HG02642 (cell line): ENCODE measurements around the gene PROC.
"Not testable (repeated sequence)": the region's sequence is repeated elsewhere in the genome, so short reads cannot be mapped to it uniquely, and the experiment has no call there.

ENCODE experiments used
- ATAC-seq: cut with Tn5 transposase; IDR thresholded peaks from one replicate; pipeline ENCODE4 v1.9.1; 2021; ENCODE audit warnings: mild to moderate bottlenecking; ENCODE audit not compliant: unreplicated experiment, poor library complexity

Gene PROC

DNA sequence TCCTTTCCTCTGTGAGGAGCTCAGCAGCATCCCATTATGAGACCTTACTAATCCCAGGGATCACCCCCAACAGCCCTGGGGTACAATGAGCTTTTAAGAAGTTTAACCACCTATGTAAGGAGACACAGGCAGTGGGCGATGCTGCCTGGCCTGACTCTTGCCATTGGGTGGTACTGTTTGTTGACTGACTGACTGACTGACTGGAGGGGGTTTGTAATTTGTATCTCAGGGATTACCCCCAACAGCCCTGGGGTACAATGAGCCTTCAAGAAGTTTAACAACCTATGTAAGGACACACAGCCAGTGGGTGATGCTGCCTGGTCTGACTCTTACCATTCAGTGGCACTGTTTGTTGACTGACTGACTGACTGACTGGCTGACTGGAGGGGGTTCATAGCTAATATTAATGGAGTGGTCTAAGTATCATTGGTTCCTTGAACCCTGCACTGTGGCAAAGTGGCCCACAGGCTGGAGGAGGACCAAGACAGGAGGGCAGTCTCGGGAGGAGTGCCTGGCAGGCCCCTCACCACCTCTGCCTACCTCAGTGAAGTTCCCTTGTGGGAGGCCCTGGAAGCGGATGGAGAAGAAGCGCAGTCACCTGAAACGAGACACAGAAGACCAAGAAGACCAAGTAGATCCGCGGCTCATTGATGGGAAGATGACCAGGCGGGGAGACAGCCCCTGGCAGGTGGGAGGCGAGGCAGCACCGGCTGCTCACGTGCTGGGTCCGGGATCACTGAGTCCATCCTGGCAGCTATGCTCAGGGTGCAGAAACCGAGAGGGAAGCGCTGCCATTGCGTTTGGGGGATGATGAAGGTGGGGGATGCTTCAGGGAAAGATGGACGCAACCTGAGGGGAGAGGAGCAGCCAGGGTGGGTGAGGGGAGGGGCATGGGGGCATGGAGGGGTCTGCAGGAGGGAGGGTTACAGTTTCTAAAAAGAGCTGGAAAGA lies 7.6 kb downstream of the PROC start:
- no peak for ATAC-seq

DNA sequence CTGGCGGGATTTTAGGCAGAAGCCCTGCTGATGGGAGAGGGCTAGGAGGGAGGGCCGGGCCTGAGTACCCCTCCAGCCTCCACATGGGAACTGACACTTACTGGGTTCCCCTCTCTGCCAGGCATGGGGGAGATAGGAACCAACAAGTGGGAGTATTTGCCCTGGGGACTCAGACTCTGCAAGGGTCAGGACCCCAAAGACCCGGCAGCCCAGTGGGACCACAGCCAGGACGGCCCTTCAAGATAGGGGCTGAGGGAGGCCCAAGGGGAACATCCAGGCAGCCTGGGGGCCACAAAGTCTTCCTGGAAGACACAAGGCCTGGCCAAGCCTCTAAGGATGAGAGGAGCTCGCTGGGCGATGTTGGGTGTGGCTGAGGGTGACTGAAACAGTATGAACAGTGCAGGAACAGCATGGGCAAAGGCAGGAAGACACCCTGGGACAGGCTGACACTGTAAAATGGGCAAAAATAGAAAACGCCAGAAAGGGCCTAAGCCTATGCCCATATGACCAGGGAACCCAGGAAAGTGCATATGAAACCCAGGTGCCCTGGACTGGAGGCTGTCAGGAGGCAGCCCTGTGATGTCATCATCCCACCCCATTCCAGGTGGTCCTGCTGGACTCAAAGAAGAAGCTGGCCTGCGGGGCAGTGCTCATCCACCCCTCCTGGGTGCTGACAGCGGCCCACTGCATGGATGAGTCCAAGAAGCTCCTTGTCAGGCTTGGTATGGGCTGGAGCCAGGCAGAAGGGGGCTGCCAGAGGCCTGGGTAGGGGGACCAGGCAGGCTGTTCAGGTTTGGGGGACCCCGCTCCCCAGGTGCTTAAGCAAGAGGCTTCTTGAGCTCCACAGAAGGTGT lies 8.5 kb downstream of the PROC start:
- ATAC-seq: no peak

- ATAC-seq: no peak
Measured at GRCh38 chr2:127427376-127428056, 9.3 kb downstream of the PROC start.

DNA sequence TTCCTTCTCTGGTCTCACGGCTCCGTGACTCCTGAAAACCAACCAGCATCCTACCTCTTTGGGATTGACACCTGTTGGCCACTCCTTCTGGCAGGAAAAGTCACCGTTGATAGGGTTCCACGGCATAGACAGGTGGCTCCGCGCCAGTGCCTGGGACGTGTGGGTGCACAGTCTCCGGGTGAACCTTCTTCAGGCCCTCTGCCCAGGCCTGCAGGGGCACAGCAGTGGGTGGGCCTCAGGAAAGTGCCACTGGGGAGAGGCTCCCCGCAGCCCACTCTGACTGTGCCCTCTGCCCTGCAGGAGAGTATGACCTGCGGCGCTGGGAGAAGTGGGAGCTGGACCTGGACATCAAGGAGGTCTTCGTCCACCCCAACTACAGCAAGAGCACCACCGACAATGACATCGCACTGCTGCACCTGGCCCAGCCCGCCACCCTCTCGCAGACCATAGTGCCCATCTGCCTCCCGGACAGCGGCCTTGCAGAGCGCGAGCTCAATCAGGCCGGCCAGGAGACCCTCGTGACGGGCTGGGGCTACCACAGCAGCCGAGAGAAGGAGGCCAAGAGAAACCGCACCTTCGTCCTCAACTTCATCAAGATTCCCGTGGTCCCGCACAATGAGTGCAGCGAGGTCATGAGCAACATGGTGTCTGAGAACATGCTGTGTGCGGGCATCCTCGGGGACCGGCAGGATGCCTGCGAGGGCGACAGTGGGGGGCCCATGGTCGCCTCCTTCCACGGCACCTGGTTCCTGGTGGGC lies 10.0 kb downstream of the PROC start:
- ATAC-seq: no peak

- ATAC-seq: no peak
Measured at GRCh38 chr2:127428815-127429109, 10.5 kb downstream of the PROC start.

GRCh38 chr2:127429291-127429690 lies 11.1 kb downstream of the PROC start:
- ATAC-seq: no peak

DNA sequence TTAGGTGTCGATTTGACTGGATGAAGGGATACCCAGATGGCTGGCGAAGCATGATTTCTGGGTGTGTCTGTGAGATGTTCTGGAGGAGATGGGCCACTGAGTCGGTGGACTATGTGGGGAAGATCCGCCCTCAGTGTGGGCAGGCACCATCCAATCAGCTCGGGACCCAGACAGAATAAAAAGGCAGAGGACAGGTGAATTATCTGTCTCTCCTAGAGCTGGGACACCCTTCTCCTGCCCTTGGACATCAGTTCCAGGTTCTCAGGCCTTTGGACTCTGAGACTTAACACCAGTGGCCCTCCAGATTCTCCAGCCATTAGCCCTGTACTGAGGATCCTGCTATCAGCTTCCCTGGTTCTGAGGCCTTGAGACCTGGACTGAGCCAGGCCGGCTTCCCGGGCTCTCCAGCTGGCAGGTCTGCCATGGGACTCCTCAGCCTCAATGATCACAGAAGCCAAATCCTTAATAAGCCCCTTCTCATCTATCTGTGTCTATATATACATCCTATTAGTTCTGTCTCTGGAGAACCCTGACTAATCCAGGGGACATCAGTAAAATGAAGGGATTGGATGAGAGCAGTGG lies 11.7 kb downstream of the PROC start:
- ATAC-seq: no peak

- no peak for ATAC-seq
Measured at GRCh38 chr2:127431408-127432023, 13.3 kb downstream of the PROC start.

DNA sequence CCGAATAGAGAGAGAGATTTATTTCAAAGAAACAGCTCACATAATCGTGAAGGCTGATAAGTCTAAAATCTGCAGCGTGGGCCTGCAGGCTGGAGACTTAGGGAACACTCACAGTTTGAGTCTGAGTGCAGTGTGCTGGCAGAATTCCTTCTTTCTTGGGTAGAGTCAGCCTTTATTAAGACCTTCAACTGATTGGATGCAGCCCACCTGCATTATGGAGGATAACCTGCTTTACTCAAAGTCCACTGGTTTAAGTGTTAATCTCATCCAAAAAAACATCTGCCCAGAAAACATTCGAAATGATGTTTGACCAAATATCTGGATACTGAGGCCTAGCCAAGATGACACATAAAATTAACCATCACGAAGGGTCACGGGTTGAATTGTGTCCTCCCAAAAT lies 16.3 kb downstream of the PROC start:
- no peak for ATAC-seq

GRCh38 chr2:127437056-127437455 lies 18.8 kb downstream of the PROC start:
- no peak for ATAC-seq

DNA sequence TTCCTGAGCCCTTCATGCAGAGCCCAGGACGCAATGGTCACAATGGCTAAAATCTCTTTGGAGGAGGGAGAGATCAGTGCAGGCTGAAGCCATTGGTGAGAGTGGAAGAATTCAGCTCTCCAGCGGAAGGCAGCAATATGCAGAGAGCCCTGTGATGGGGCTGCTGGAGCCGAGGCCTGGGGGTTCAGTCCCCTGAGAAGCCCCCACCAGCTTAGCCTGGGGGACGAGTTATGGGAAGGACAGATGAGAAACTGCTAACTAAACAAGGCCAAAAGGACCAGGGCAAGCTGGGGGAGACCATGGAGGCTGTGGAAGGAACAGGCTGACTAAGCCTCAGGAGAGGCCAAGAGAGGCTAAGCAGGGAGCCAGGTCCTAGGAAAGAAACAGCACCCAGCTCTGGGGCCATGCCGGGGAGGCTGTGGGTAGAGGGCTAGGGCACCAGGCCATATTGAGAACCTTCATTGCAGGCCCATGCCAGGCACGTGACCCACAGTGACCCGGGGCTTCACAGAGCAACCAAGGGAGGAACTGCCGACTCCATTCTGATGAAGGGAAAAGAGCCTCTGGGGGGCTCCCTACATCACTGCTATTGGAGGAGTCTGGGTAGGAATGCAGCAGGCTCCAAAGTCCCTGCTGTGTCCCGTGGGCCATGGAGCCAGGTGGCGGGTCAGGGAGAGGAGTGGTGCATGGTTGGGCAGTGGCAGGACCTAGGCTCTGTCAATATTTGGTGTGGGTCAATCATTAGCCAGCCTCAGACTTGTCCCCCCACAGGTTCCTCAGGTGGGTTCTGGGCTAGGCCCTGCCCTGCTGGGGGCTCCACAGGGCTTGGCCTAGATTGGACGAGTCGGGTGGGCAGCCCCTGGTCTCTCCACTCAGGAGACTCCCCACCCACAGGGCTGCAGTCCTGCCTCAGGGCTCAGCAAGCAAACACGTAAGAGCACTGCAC lies 19.8 kb downstream of the PROC start:
- no peak for ATAC-seq

DNA sequence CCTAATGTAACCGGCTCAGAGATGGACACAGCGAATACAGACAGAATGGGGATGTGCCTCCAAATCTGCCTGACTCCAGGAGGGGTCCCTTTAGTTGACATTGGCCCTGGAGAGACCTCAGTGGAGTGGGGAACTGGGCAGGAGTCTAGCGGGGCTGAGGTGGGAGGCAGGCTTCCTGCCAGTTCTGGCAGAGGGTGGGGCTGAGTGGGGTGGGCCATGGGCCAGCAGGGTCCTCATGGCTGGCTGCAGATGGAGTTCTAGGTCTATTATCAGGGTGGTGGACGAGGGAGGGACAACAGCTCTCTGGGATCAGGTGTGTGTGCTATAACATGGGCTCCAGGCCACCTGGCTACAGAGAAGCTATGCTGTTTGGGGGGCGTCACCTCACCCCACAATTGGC lies 21.1 kb downstream of the PROC start:
- no peak for ATAC-seq

DNA sequence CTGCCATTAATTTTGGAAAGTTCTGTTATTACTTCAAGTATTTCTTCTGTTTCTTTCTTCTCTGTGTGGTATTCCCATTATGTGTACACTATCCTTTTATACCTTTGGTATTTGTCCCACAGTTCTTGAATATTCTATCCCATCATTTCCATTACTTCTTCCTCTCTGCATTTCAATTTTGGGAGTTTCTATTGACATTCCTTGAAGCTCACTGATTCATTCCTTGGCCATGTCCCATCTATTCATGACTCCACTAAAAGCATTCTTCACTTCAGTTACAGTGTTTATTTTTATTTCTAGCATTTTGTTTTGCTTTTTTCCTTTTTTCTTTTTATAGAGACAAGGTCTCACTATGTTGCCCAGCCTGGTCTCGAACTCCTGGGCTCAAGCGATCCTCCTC lies 30.3 kb downstream of the PROC start:
- no peak for ATAC-seq

GRCh38 chr2:127449414-127449813 lies 31.2 kb downstream of the PROC start:
- ATAC-seq: no peak

GRCh38 chr2:127449898-127450297 lies 31.7 kb downstream of the PROC start:
- ATAC-seq: no peak

GRCh38 chr2:127451981-127452380 lies 33.8 kb downstream of the PROC start:
- ATAC-seq: no peak

DNA sequence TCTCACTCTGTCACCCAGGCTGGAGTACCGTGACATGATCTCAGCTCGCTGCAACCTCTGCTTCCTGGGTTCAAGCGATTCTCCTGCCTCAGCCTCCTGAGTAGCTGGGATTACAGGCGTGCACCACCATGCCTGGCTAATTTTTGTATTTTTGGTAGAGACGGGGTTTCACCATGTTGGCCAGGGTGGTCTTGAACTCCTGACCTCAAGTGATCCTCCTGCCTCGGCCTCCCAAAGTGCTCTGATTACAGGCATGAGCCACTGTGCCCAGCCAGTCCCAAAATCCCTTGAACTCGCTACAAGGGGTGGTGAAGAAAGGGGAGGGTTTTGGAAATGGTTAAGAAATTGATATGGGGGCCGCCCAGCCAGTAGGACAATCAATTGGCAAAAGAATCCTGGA lies 34.2 kb downstream of the PROC start:
- not testable (repeated sequence) for ATAC-seq

- ATAC-seq: no peak
Measured at GRCh38 chr2:127453013-127453391, 34.8 kb downstream of the PROC start.
